Neural progenitor cell (in vitro differentiated cells): ENCODE measurements around the gene FYCO1. TPM values are rescaled to one million over a fixed set of nuclear protein-coding genes. Genes with fewer than 3 reads are reported as not detected.

ENCODE experiments used
- DNase-seq: peaks from one replicate; pipeline ENCODE4 v3.0.0-alpha.2; 2016; ENCODE audit warnings: low spot score
- H2AFZ ChIP-seq: fragments of 200-600 bp; sonication (generic); replicated peaks from 2 replicates; pipeline ENCODE4 v1.6.1; 2016; ENCODE audit warnings: antibody characterized with exemption
- H3F3A ChIP-seq: fragments of 200-600 bp; sonication (generic); 2 replicates; pipeline ENCODE4 v1.6.1; 2016; ENCODE audit warnings: antibody characterized with exemption, low read depth
- H3K27ac ChIP-seq: fragments of 200-600 bp; sonication (generic); 2 replicates; pipeline ENCODE4 v1.5.1; 2016; ENCODE audit warnings: mild to moderate bottlenecking
- H3K27me3 ChIP-seq: fragments of 200-600 bp; sonication (generic); 2 replicates; pipeline ENCODE4 v1.6.1; 2016; ENCODE audit warnings: mild to moderate bottlenecking, moderate library complexity
- H3K36me3 ChIP-seq: fragments of 200-600 bp; sonication (generic); 2 replicates; pipeline ENCODE4 v1.5.1; 2016
- H3K4me1 ChIP-seq: fragments of 200-600 bp; sonication (generic); 2 replicates; pipeline ENCODE4 v1.6.1; 2016; ENCODE audit warnings: mixed run types
- H3K4me2 ChIP-seq: fragments of 200-600 bp; sonication (generic); 2 replicates; pipeline ENCODE4 v1.6.1; 2016
- H3K4me3 ChIP-seq: fragments of 200-600 bp; sonication (generic); 2 replicates; pipeline ENCODE4 v1.5.1; 2016
- H3K79me2 ChIP-seq: fragments of 200-600 bp; sonication (generic); 2 replicates; pipeline ENCODE4 v1.6.1; 2016; ENCODE audit warnings: low read depth
- H3K9ac ChIP-seq: fragments of 200-600 bp; sonication (generic); 2 replicates; pipeline ENCODE4 v1.6.1; 2016
- H3K9me3 ChIP-seq: fragments of 200-600 bp; sonication (generic); 2 replicates; pipeline ENCODE4 v1.5.1; 2016; ENCODE audit warnings: low read depth
- H4K20me1 ChIP-seq: fragments of 200-600 bp; sonication (generic); 2 replicates; pipeline ENCODE4 v1.6.1; 2016; ENCODE audit warnings: low read depth
- H3K27ac Mint-ChIP-seq: 3 replicates; pipeline ENCODE4 v1.8.0; 2021; ENCODE audit warnings: mixed read lengths
- H3K27me3 Mint-ChIP-seq: 2 replicates; pipeline ENCODE4 v1.8.0; 2022; ENCODE audit warnings: low read depth, mild to moderate bottlenecking, inconsistent platforms, moderate library complexity, mixed read lengths; ENCODE audit not compliant: insufficient read depth
- H3K36me3 Mint-ChIP-seq: 3 replicates; pipeline ENCODE4 v1.8.0; 2021; ENCODE audit warnings: mixed read lengths
- H3K4me1 Mint-ChIP-seq: 3 replicates; pipeline ENCODE4 v1.8.0; 2021; ENCODE audit warnings: mixed read lengths
- H3K4me3 Mint-ChIP-seq: 3 replicates; pipeline ENCODE4 v1.8.0; 2021; ENCODE audit warnings: mild to moderate bottlenecking, moderate library complexity, mixed read lengths
- H3K9me3 Mint-ChIP-seq: 3 replicates; pipeline ENCODE4 v1.8.0; 2020; ENCODE audit warnings: mixed read lengths
- EZH2 ChIP-seq: fragments of 200-600 bp; sonication (generic); IDR thresholded peaks from 2 replicates; pipeline ENCODE4 v1.6.1; 2017; ENCODE audit warnings: antibody characterized with exemption, mild to moderate bottlenecking, moderate library complexity
- EZH2phosphoT487 ChIP-seq: fragments of 200-600 bp; sonication (generic); IDR thresholded peaks from 2 replicates; pipeline ENCODE4 v1.6.1; 2017; ENCODE audit warnings: antibody characterized with exemption
- total RNA-seq: library from RNA; depleted of rRNA; stranded (reverse); fragments of >200 nt; gene quantifications from 2 replicates; pipeline ENCODE4 v1.2.3, GENCODE V29; 2015; ENCODE audit warnings: low replicate concordance
- TF ChIP-seq, protein P1 (sequence below): fragments of 200-600 bp; sonication (generic); IDR thresholded peaks from 2 replicates; pipeline ENCODE4 v1.5.1; 2017; ENCODE audit warnings: antibody characterized with exemption, mild to moderate bottlenecking

FYCO1 gene
- total RNA-seq, 1 donor from 2014 or later, result 6.8 TPM

DNA sequence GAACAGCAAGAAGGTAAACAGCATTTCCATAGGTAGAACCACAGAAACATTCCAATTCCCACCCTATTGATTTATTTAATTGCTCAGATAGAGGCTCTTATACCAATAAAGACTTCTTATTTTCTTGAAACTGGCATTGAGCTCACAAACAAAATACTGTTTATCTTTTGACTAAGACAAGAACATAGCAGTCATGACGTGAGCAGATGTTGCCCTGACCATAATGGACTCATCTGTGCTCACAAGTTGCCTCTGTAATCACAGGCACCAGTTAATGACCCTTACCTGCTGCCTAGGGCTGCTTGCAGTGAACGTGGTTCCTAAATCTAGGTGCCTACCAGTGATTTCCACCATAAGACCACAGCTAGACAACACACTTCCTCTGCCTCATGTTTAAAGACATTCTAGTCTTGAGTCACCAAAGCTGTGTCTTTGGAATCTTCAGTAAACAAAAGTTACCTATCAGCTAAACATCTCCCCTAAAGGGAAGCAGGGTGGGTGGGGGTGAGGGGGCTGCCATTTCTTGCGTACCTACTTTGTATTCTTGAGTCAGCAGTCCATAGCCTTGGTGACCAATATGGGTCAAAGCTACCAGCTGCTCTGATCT lies 2.1 kb downstream of the FYCO1 start:
- no peaks in the 10 kb centered on the region for H3K36me3 Mint-ChIP-seq
- no peak overlapping the region for H3K4me3 Mint-ChIP-seq
- no peak overlapping the region for H3K4me2 ChIP-seq

DNA sequence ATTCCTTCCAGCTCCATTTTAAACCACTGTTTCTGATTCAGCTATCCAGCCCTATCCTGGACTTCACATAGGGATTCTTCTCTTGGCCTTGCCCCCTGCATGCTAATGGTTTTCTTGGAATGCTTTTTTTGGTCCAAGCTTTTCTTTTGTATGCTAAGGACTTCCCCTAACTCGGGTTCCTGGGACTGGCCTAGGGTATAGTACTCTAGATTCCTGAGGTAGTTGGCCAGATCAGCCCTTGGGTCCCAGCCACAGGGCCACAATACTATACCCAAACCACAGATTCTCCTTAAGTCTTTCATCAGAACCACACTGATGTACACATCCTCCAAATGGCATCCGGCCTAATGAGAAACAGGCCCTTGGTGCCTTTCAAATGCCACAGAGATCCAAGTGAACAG lies 2.8 kb downstream of the FYCO1 start:
- H3K4me1 Mint-ChIP-seq, result peaks cover 11% of the 10 kb centered on the region
- H3K27ac ChIP-seq, result no peak overlapping the region
- H3K9me3 ChIP-seq, result no peaks in the 10 kb centered on the region
- no peak overlapping the region for H3K27ac Mint-ChIP-seq
- H3K27me3 ChIP-seq, result peaks cover 11% of the 10 kb centered on the region
- no peaks in the 10 kb centered on the region for H3F3A ChIP-seq
- peaks cover 47% of the 10 kb centered on the region for H4K20me1 ChIP-seq
- TF ChIP-seq EZH2, result no peak
- TF ChIP-seq EZH2phosphoT487, result no peak
- TF ChIP-seq, protein P1, sequence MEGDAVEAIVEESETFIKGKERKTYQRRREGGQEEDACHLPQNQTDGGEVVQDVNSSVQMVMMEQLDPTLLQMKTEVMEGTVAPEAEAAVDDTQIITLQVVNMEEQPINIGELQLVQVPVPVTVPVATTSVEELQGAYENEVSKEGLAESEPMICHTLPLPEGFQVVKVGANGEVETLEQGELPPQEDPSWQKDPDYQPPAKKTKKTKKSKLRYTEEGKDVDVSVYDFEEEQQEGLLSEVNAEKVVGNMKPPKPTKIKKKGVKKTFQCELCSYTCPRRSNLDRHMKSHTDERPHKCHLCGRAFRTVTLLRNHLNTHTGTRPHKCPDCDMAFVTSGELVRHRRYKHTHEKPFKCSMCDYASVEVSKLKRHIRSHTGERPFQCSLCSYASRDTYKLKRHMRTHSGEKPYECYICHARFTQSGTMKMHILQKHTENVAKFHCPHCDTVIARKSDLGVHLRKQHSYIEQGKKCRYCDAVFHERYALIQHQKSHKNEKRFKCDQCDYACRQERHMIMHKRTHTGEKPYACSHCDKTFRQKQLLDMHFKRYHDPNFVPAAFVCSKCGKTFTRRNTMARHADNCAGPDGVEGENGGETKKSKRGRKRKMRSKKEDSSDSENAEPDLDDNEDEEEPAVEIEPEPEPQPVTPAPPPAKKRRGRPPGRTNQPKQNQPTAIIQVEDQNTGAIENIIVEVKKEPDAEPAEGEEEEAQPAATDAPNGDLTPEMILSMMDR, result no peak
- H3K79me2 ChIP-seq, result peaks cover 31% of the 10 kb centered on the region
- no peaks in the 10 kb centered on the region for H3K9me3 Mint-ChIP-seq
- DNase-seq, result no peak
- H2AFZ ChIP-seq, result no peak overlapping the region
- H3K4me3 Mint-ChIP-seq, result no peak overlapping the region
- no peak overlapping the region for H3K4me3 ChIP-seq
- H3K9ac ChIP-seq, result no peak overlapping the region
- H3K4me1 ChIP-seq, result peaks cover 11% of the 10 kb centered on the region
- no peaks in the 10 kb centered on the region for H3K36me3 ChIP-seq
- no peaks in the 10 kb centered on the region for H3K36me3 Mint-ChIP-seq
- no peak overlapping the region for H3K4me2 ChIP-seq
- peaks cover 3% of the 10 kb centered on the region for H3K27me3 Mint-ChIP-seq

More for the DNA sequence above, 2.1 kb downstream of the FYCO1 start:
- H3K27ac Mint-ChIP-seq, result no peak overlapping the region
- Histone ChIP-seq H4K20me1 (peaks cover 40% of the 10 kb centered on the region), H3K79me2 (peaks cover 31% of the 10 kb centered on the region), H3K9me3 (no peaks in the 10 kb centered on the region), H3K27ac (no peak overlapping the region), H3K9ac (no peak overlapping the region), H3K4me1 (peaks cover 11% of the 10 kb centered on the region), H3K4me3 (no peak overlapping the region), H3K36me3 (no peaks in the 10 kb centered on the region), H3F3A (no peaks in the 10 kb centered on the region), H2AFZ (no peak overlapping the region), H3K27me3 (peaks cover 11% of the 10 kb centered on the region)
- no peak for DNase-seq
- no peaks in the 10 kb centered on the region for H3K9me3 Mint-ChIP-seq
- H3K27me3 Mint-ChIP-seq, result peaks cover 3% of the 10 kb centered on the region
- H3K4me1 Mint-ChIP-seq, result peaks cover 4% of the 10 kb centered on the region
- TF ChIP-seq EZH2phosphoT487, result no peak
- TF ChIP-seq, protein P1, result no peak
- no peak for TF ChIP-seq EZH2

GRCh38 chr3:45992133-45992729 lies 3.4 kb downstream of the FYCO1 start:
- Histone ChIP-seq H3K27ac (no peak overlapping the region), H4K20me1 (peaks cover 49% of the 10 kb centered on the region), H3K9me3 (no peaks in the 10 kb centered on the region), H3K36me3 (no peaks in the 10 kb centered on the region), H3K79me2 (peaks cover 31% of the 10 kb centered on the region), H3K4me2 (no peak overlapping the region), H3K27me3 (peaks cover 11% of the 10 kb centered on the region), H3K4me3 (no peak overlapping the region), H3K4me1 (peaks cover 11% of the 10 kb centered on the region), H3F3A (no peaks in the 10 kb centered on the region), H2AFZ (no peak overlapping the region), H3K9ac (no peak overlapping the region)
- Mint-ChIP-seq H3K9me3 (no peaks in the 10 kb centered on the region), H3K4me3 (no peak overlapping the region), H3K4me1 (peaks cover 16% of the 10 kb centered on the region), H3K27ac (no peak overlapping the region), H3K36me3 (no peaks in the 10 kb centered on the region), H3K27me3 (peaks cover 3% of the 10 kb centered on the region)
- TF ChIP-seq EZH2 (no peak), EZH2phosphoT487 (no peak)
- TF ChIP-seq, protein P1, result no peak
- no peak for DNase-seq
